ENCODE measurements around the gene ASB16.
A peak's percentile ranks its signal among the peaks of the same experiment; 100 is the strongest.
"Not testable (repeated sequence)": the region's sequence is repeated elsewhere in the genome, so short reads cannot be mapped to it uniquely, and the experiment has no call there.

ASB16 gene

DNA sequence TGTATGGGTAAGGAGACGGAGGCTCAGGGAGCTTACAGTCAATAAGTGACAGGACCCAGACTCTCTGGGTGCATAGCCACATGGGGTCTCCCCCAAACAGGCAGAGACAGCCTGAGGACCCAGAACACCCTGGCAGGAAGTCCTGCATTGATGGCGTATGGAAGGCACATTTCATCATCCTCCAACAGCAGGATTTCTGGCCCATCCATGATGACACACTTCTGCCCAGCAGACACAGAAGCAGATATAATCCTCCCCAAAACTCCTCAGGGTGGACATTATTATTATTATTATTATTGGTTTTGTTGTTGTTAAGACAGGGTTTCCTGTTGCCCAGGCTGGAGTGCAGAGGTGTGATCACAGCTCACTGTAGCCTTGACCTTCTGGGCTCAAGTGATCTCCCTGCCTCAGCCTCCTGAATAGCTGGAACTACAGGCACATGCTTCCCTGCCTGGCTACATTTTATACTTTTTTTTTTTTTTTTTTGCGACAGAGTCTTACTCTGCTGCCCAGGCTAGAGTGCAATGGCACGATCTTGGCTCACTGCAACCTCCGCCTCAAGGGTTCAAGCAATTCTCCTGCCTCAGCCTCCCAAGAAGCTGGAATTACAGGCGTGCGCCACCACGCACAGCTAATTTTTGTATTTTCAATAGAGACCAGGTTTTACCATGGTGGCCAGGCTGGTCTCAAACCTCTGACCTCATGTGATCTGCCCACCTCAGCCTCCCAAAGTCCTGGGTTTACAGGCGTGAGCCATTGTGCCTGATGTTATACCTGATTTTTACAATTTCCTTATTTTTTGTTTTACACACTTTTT, 35.5 kb upstream of the ASB16 start:
- no peak overlapping the region for H3K4me3 Mint-ChIP-seq
- H3K27me3 Mint-ChIP-seq, result peaks cover 24% of the 10 kb centered on the region
- no peaks in the 10 kb centered on the region for H3K9me3 Mint-ChIP-seq
- no peaks in the 10 kb centered on the region for H3K36me3 Mint-ChIP-seq
- DNase-seq, result no peak
- CTCF ChIA-PET, result interaction anchor here (1.0 kb wide), 1 partner anchor 19 kb away, joined by 4 read pairs; no protein-coding TSS in a partner anchor
- no peak overlapping the region for H3K27ac Mint-ChIP-seq
- peaks cover 18% of the 10 kb centered on the region for H3K4me1 Mint-ChIP-seq

DNA sequence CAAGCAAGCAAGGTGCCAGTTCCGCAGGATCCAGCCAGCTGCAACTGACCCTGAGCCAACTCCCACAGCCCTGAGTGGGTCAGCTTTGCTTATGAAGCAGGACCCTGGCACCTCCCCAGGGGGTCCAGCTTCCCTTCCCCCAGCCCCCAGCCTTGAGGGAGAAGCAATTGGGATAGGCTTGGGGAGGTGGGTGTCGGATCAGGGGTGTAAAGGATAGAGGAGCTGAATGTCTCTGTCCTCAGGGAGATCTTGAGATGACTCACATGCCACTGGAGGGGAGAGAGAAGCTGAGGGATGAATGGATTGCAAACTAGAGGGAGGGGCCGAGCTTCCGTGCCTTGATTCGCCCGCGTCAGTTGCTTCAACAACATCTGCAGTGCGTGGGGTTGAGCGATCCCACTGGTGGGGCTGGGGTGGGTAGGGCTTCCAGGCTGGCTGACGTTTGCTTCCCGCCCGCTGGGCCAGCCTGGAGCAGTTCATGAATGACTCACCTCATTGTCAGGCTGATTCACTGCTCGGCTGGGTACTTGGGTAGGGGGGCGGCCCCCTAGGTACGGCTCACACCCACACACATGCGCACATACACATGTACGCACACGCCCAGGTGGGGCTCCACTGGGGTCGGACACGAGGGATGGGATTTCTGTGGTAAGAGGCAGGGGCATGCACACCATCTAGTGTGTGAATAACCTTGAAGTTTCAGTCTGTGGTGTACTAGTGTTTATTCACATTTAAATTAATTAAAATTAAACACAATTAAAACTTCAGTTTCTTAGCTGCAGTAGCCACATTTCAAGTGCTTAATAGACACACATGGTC, 32.4 kb upstream of the ASB16 start:
- H3K4me3 Mint-ChIP-seq, result no peak overlapping the region
- no peaks in the 10 kb centered on the region for H3K9me3 Mint-ChIP-seq
- CTCF ChIA-PET, result interaction anchor here (1.4 to 1.8 kb wide), 4 partner anchors 14 to 214 kb away, joined by 3 to 7 read pairs (median 4); partner anchors contain the start of gene HDAC5
- peaks cover 24% of the 10 kb centered on the region for H3K27me3 Mint-ChIP-seq
- H3K4me1 Mint-ChIP-seq, result peaks cover 32% of the 10 kb centered on the region
- H3K36me3 Mint-ChIP-seq, result no peaks in the 10 kb centered on the region
- peak overlapping the region; percentile 63 for H3K27ac Mint-ChIP-seq
- peak; percentile 61 for DNase-seq

DNA sequence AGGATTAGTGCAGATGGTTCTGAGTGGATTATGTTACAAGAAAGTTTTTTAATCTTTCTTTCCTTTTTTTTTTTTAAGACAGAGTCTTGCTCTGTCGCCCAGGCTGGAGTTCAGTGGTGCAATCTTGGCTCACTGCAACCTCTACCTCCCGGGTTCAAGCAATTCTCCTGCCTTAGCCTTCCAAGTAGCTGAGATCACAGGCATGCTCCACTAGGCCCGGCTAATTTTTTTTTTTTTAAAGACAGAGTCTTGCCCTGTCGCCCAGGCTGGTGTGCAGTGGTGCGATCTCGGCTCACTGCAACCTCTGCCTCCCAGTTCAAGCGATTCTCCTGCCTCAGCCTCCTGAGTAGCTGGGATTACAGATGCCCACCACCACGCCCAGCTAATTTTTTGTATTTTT, 26.6 kb upstream of the ASB16 start:
- DNase-seq, H3K27me3 Mint-ChIP-seq, H3K4me3 Mint-ChIP-seq, H3K9me3 Mint-ChIP-seq, CTCF ChIA-PET: not testable (repeated sequence)
- Mint-ChIP-seq H3K4me1 (peaks cover 17% of the 10 kb centered on the region), H3K27ac (peak overlapping the region; percentile 5), H3K36me3 (peaks cover 16% of the 10 kb centered on the region)

DNA sequence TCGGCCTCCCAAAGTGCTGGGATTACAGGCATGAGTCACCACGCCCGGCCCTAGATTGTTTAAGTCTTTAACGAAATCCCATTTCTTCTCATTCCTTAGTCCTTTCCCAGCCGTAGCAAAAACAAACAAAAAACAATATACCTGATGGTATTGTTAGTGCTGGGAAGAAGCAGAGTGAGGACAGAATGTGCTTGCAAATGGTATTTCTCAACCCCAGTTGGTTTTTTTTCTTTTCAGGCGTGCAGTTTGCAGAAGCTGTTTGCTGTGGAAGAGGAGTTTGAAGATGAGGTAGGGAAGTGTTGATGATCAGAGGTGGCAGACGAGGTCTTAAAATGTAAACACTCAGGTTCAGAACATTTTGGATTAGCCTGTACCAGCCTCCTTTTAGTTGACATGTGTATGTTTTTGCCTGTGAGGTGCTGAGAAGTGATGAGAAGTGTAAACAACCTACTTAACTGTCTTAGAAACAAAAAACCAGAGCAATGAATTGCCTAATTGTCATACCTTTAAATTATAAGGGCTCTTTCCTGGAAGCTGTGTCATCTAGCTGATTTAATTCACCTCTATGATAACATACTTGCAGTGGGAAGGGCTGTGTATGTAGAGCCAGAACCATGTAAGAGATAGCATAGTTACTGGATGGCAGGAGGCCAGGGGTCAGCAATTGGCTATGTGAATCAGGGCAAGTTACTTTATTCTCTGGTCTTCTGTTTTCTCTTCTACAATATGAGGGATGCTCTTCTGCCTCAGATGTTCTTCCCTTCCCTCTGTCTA, 25.4 kb upstream of the ASB16 start:
- Mint-ChIP-seq H3K4me1 (peaks cover 22% of the 10 kb centered on the region), H3K27me3 (no peaks in the 10 kb centered on the region), H3K27ac (no peak overlapping the region), H3K36me3 (peaks cover 23% of the 10 kb centered on the region), H3K9me3 (no peaks in the 10 kb centered on the region), H3K4me3 (no peak overlapping the region)
- DNase-seq, result no peak
- CTCF ChIA-PET, result interaction anchor here (1.0 to 1.2 kb wide), 2 partner anchors 23 to 65 kb away, joined by 4 read pairs; no protein-coding TSS in a partner anchor

DNA sequence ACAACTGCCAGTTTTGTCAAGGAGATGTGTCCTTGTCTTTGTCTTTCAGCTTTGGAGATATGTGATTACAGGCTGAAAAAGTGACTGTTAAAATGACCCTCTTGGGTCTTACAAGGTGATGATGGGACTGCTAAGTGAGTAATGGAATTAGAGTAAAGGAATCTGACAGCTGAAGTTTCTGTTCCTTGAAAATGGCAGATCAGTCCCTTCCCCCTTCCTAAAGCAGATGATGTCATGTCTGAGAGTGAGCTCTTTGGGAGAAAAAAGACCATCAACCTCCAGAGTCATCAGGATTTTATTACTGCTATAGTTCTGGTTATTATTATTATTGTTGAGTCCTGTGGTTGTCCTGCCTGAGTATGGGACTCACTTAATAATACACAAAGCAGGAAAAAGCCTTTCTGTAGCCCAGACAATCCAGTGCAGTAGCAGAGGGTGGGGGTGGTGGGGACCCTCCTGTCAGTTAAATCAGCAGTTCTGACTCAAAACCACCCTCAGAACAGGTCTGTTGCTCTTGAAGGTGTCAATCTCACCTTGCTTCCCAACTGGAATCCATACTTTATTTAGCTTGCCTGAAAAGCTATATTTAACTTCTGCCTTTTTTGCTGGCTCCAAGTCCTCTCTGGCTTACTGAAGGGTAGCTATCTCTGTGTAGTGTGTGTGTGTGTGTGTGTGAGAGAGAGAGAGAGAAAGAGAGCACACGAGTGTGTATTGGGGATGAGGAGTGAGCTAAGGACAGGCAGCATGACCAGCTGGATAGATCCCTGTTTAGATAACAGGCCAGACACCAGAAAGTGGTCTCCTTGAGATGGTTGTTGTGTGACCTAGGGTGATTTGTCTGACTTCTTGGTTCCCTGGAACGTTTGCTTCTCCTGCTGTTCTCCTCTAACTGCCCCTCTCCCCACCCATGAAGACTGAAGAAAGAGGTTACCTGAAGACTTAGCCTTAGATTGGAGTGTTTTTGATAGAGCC, 23.8 kb upstream of the ASB16 start:
- peaks cover 22% of the 10 kb centered on the region for H3K4me1 Mint-ChIP-seq
- no peaks in the 10 kb centered on the region for H3K9me3 Mint-ChIP-seq
- peaks cover 25% of the 10 kb centered on the region for H3K36me3 Mint-ChIP-seq
- CTCF ChIA-PET, result interaction anchor here (1.2 kb wide), 1 partner anchor 22 kb away, joined by 4 read pairs; no protein-coding TSS in a partner anchor
- H3K4me3 Mint-ChIP-seq, result no peak overlapping the region
- DNase-seq, result no peak
- no peak overlapping the region for H3K27ac Mint-ChIP-seq
- no peaks in the 10 kb centered on the region for H3K27me3 Mint-ChIP-seq

DNA sequence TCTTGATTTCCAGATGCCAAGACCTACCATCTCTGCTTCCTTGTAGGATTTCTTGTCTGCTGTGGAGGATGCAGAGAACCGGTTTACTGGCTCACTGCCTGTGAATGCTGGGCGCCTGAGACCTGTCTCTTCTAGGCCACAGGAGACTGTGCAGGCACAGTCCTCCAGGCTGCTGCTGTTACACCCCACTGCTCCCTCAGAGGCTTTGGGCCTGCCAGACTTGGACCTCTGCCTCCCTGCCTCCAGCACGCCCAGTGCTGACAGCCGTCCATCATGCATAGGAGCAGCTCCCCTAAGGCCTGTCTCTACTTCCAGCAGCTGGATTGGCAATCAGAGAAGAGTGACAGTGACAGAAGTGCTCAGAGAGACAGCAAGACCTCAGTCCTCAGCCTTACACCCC, 22.7 kb upstream of the ASB16 start:
- Mint-ChIP-seq H3K36me3 (peaks cover 28% of the 10 kb centered on the region), H3K4me3 (no peak overlapping the region), H3K27ac (no peak overlapping the region), H3K4me1 (peaks cover 16% of the 10 kb centered on the region), H3K9me3 (no peaks in the 10 kb centered on the region), H3K27me3 (no peaks in the 10 kb centered on the region)
- DNase-seq, result no peak
- CTCF ChIA-PET, result no interaction called here

DNA sequence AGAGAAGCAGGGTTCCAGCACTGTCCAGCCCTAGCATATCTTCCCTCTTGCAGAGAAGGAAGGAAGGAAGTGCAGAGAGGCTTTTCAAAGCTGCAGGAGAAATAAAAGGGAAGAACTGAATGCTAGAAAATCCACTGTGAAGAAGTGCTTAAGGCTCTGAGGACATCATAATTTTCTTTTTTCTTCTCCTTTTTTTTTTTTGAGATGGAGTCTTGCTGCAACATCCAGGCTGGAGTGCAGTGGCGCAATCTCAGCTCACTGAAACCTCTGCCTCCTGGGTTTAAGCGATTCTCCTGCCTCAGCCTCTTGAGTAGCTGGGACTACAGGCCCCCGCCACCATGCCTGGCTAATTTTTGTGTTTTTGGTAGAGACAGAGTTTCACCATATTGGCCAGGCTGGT, 21.4 kb upstream of the ASB16 start:
- DNase-seq, H3K27me3 Mint-ChIP-seq, H3K9me3 Mint-ChIP-seq, H3K27ac Mint-ChIP-seq, H3K4me3 Mint-ChIP-seq: not testable (repeated sequence)
- peaks cover 16% of the 10 kb centered on the region for H3K4me1 Mint-ChIP-seq
- CTCF ChIA-PET, result interaction anchor here (0.6 to 3.7 kb wide), 3 partner anchors 19 to 108 kb away, joined by 4 to 17 read pairs (median 4); no protein-coding TSS in a partner anchor
- peaks cover 30% of the 10 kb centered on the region for H3K36me3 Mint-ChIP-seq

DNA sequence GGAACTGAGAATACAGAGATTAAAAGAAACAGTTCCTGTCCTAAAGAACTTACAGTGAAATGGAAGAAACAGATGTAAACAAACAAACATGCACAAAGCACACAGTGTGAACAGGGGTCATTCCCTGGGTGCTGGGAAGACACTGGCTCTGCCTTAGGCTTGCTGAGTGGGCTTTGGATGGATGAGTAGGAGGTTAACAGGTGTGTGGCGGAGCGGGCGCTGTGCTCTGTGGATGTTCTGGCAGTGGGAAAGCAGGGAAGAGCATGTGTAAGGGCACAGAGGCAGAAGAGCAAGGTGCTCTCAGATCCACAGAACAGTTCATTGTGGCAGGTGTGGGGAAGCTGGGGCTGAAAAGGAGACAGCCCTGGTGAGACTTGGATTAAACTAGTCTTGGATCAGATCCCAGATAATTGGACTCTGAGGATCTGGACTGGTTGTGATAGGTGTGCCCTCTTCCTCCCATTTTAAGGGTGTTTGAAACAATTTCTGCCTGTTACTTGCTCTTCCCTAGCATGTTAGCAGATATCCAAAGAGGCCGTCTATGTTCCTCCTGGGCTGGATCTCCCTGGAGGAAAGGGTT, 20.7 kb upstream of the ASB16 start:
- Mint-ChIP-seq H3K27ac (peak overlapping the region; percentile 21), H3K9me3 (no peaks in the 10 kb centered on the region), H3K4me1 (peaks cover 16% of the 10 kb centered on the region), H3K27me3 (no peaks in the 10 kb centered on the region), H3K36me3 (peaks cover 32% of the 10 kb centered on the region), H3K4me3 (no peak overlapping the region)
- no peak for DNase-seq
- CTCF ChIA-PET, result interaction anchor here (1.1 to 3.7 kb wide), 5 partner anchors 8 to 66 kb away, joined by 3 to 17 read pairs (median 6); partner anchors contain the start of gene TMUB2

DNA sequence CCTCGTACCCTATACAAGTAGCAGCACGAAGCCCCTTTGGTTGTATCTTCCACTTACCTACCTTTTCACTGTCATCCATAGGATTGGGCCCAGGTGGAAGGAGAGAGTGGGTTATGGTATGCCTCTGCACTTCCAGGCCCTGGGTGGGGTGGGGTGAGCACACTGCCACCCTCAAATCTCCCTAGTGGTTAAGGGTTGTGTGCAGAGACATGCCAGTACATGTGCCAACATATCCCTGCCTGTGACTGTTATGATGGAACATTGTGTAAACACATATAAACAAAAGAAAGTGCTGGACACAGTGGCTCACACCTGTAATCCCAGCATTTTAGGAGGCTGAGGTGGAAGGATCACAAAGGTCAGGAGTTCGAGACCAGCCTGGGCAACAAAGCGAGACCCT, 17.6 kb upstream of the ASB16 start:
- CTCF ChIA-PET, result no interaction called here
- Mint-ChIP-seq H3K9me3 (no peaks in the 10 kb centered on the region), H3K36me3 (peaks cover 29% of the 10 kb centered on the region), H3K4me1 (peaks cover 16% of the 10 kb centered on the region), H3K4me3 (no peak overlapping the region), H3K27ac (peak overlapping the region; percentile 55), H3K27me3 (no peaks in the 10 kb centered on the region)
- DNase-seq, result no peak

DNA sequence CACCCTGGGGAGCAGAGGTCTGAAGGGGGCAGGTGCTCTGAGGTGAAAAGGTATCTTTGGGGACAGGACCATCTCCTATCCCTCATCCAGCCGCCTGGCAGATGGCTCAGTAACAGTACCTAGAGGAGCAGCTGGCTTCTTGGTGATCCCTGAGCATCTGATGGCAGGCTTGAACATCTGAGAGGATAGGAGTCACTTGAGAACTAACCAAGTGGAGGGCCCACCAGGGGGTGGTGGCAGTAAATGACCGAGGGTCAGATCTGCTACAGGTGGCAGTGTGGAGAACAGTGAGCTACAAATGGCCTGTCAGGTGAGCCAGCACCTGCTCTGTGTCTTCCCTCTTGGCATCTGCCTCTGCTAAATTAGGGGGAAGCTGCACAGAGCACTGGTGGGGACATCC, 15.0 kb upstream of the ASB16 start:
- H3K27me3 Mint-ChIP-seq, result no peaks in the 10 kb centered on the region
- peaks cover 22% of the 10 kb centered on the region for H3K36me3 Mint-ChIP-seq
- DNase-seq, result no peak
- H3K4me3 Mint-ChIP-seq, result no peak overlapping the region
- peak overlapping the region; percentile 40 for H3K27ac Mint-ChIP-seq
- CTCF ChIA-PET, result interaction anchor here (0.7 to 1.2 kb wide), 2 partner anchors 12 to 446 kb away, joined by 3 to 4 read pairs; no protein-coding TSS in a partner anchor
- peaks cover 10% of the 10 kb centered on the region for H3K4me1 Mint-ChIP-seq
- H3K9me3 Mint-ChIP-seq, result no peaks in the 10 kb centered on the region

DNA sequence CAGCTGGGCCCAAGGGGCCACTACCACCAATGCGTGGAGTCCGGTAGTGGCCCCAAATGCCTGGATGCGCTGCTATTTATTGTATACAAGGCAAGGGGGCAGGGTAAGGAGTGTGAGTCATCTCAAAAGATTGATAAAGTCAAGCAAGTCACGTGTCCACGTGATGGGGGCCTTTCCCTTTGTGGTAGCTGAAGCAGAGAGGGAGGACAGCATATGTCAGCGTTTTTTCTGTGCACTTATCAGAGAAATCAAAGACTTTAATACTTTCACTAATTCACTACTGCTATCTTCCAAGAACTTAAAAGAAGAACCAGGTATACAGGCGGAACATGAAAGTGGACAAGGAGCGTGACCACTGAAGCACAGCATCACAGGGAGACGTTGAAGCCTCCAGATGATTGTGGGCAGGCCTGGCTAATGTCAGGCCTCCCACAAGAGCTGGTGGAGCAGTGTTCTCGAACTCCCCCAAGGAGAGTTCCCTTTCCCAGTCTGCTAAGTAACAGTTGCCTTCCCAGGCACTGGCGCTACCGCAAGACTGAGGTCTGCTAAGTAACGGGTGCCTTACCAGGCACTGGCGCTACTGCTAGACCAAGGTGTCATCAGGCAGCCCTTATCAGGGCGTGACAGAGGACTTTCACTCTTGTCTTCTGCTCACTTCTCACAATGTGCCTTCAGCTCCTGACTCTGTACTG, 10.8 kb upstream of the ASB16 start:
- DNase-seq, result no peak
- peaks cover 19% of the 10 kb centered on the region for H3K36me3 Mint-ChIP-seq
- H3K27me3 Mint-ChIP-seq, result no peaks in the 10 kb centered on the region
- H3K9me3 Mint-ChIP-seq, result no peaks in the 10 kb centered on the region
- CTCF ChIA-PET, result no interaction called here
- no peak overlapping the region for H3K27ac Mint-ChIP-seq
- H3K4me1 Mint-ChIP-seq, result no peaks in the 10 kb centered on the region
- H3K4me3 Mint-ChIP-seq, result no peak overlapping the region

DNA sequence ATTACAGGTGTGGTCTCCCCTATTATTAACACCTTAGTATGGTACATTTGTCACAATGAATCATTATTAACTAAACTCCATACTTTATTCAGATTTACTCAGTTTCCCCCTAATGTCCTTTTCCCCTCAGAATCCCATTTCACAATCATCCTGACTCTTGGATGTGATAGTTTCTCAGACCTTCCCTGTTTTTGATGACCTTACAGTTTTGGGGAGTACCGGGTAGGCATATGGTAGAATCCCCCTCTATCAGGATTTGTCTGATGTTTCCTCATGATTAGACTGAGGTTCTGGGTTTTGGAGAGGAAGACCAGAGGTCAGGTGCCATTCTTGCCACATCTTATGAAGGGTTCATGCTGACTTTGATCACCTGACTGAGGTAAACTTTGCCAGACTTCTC, 6.0 kb upstream of the ASB16 start:
- CTCF ChIA-PET, result interaction anchor here (1.2 kb wide), 1 partner anchor 13 kb away, joined by 3 read pairs; no protein-coding TSS in a partner anchor
- no peak overlapping the region for H3K4me3 Mint-ChIP-seq
- H3K36me3 Mint-ChIP-seq, result peaks cover 8% of the 10 kb centered on the region
- H3K4me1 Mint-ChIP-seq, result peaks cover 5% of the 10 kb centered on the region
- no peaks in the 10 kb centered on the region for H3K9me3 Mint-ChIP-seq
- no peak overlapping the region for H3K27ac Mint-ChIP-seq
- no peaks in the 10 kb centered on the region for H3K27me3 Mint-ChIP-seq
- DNase-seq, result no peak

All from activated naive CD4-positive, alpha-beta T cell treated with anti-CD3 and anti-CD28 coated beads, Interleukin-2, amount 10 ng/mL, durations not matched to agents 7 days and 5 days (primary cell).